ENCODE measurements around the gene HP1BP3. TPM values are rescaled to one million over a fixed set of nuclear protein-coding genes. Genes with fewer than 3 reads are reported as not detected.

HP1BP3 gene
- total and polyA plus RNA-seq, 7 donors: 54.6 to 269 (median 158) TPM

GRCh38 chr1:20727746-20728316, 59.3 kb downstream of the HP1BP3 start:
- intact Hi-C loops (cut with DNase I): no loop called here
- H3K36me3 ChIP-seq: no peaks in the 10 kb centered on the region
- 31 to 51% methylated on average over 13 of the region's 13 CpGs for WGBS, 2 donors
- no peak overlapping the region for H3K4me3 ChIP-seq
- peaks cover 8 to 27% (median 10%) of the 10 kb centered on the region in 3 donors for H3K27me3 ChIP-seq
- no peak overlapping the region for H3K27ac ChIP-seq
- TF ChIP-seq, protein P1, sequence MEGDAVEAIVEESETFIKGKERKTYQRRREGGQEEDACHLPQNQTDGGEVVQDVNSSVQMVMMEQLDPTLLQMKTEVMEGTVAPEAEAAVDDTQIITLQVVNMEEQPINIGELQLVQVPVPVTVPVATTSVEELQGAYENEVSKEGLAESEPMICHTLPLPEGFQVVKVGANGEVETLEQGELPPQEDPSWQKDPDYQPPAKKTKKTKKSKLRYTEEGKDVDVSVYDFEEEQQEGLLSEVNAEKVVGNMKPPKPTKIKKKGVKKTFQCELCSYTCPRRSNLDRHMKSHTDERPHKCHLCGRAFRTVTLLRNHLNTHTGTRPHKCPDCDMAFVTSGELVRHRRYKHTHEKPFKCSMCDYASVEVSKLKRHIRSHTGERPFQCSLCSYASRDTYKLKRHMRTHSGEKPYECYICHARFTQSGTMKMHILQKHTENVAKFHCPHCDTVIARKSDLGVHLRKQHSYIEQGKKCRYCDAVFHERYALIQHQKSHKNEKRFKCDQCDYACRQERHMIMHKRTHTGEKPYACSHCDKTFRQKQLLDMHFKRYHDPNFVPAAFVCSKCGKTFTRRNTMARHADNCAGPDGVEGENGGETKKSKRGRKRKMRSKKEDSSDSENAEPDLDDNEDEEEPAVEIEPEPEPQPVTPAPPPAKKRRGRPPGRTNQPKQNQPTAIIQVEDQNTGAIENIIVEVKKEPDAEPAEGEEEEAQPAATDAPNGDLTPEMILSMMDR (IDR thresholded peaks at IDR 0.05): no peak
- no peak for TF ChIP-seq POLR2A (IDR thresholded peaks at IDR 0.05)
- TF ChIP-seq POLR2AphosphoS5 (IDR thresholded peaks at IDR 0.05): no peak
- TF ChIP-seq EP300 (IDR thresholded peaks at IDR 0.05): no peak
- H3K9me3 ChIP-seq: no peaks in the 10 kb centered on the region
- peaks cover 0 to 17% (median 15%) of the 10 kb centered on the region in 4 donors for H3K4me1 ChIP-seq
- no peak for DNase-seq

DNA sequence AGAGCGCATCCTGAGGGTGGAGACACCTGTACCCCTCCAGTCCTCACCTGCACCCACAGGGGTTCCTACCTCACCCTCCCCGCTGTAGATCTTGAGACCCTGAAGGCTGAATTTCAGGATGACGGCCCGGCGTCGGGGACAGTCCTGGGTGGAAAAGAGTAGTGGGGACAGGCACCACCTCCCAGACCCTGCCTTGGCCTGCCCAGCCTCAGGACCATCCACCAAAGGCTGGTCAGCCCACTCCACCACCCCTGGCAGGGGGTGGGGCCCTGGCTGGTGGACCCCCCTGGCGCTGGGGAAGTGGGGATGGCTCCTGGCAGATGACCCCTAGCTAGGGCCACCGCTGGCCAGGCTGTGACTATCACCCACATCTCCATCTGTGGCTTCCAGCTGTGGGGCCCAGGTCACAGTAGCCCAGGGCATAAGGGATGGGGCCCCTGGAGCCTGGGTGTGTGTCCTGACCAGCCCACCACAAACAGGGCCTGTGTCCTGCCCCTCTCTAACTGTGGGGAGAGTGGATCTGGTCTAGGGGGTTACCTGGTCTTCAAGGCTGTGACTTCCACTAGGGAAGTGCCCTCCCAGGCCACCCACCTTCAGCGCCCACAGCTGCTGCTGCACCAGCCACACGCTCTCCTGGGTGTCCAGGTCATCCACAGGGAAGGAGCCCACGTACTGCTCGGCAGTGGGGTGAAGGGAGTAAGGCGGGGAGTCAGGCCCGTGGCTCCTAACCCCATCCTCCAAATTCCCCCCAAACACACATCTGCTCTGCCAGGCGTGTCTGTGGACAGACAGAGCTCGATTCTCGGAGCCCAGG, 60.0 kb downstream of the HP1BP3 start:
- TF ChIP-seq POLR2AphosphoS5 (IDR thresholded peaks at IDR 0.05) (no peak), EP300 (IDR thresholded peaks at IDR 0.05) (no peak), POLR2A (IDR thresholded peaks at IDR 0.05) (no peak)
- TF ChIP-seq, protein P1 (IDR thresholded peaks at IDR 0.05): no peak
- Histone ChIP-seq H3K27me3 (peaks cover 8 to 24% (median 10%) of the 10 kb centered on the region in 3 donors), H3K9me3 (no peaks in the 10 kb centered on the region), H3K4me1 (peaks cover 0 to 10% (median 8%) of the 10 kb centered on the region in 4 donors), H3K4me3 (no peak overlapping the region), H3K36me3 (no peaks in the 10 kb centered on the region), H3K27ac (no peak overlapping the region)
- intact Hi-C loops (cut with DNase I): no loop called here
- WGBS, 2 donors: 87 to 92% methylated on average over 17 of the region's 17 CpGs
- DNase-seq: peak; percentile 50

GRCh38 chr1:20726118-20726911, 60.8 kb downstream of the HP1BP3 start:
- intact Hi-C loops (cut with DNase I): no loop called here
- H3K4me1 ChIP-seq: peaks cover 0 to 2% (median 1%) of the 10 kb centered on the region in 4 donors
- H3K27ac ChIP-seq: no peak overlapping the region
- H3K9me3 ChIP-seq: no peaks in the 10 kb centered on the region
- H3K36me3 ChIP-seq: no peaks in the 10 kb centered on the region
- TF ChIP-seq POLR2AphosphoS5 (IDR thresholded peaks at IDR 0.05) (no peak), EP300 (IDR thresholded peaks at IDR 0.05) (no peak), POLR2A (IDR thresholded peaks at IDR 0.05) (no peak)
- TF ChIP-seq, protein P1 (IDR thresholded peaks at IDR 0.05): no peak
- peak; percentile 62 for DNase-seq
- 70 to 87% methylated on average over 25 of the region's 25 CpGs for WGBS, 2 donors
- H3K27me3 ChIP-seq: peaks cover 3 to 16% (median 4%) of the 10 kb centered on the region in 3 donors
- no peak overlapping the region for H3K4me3 ChIP-seq

DNA sequence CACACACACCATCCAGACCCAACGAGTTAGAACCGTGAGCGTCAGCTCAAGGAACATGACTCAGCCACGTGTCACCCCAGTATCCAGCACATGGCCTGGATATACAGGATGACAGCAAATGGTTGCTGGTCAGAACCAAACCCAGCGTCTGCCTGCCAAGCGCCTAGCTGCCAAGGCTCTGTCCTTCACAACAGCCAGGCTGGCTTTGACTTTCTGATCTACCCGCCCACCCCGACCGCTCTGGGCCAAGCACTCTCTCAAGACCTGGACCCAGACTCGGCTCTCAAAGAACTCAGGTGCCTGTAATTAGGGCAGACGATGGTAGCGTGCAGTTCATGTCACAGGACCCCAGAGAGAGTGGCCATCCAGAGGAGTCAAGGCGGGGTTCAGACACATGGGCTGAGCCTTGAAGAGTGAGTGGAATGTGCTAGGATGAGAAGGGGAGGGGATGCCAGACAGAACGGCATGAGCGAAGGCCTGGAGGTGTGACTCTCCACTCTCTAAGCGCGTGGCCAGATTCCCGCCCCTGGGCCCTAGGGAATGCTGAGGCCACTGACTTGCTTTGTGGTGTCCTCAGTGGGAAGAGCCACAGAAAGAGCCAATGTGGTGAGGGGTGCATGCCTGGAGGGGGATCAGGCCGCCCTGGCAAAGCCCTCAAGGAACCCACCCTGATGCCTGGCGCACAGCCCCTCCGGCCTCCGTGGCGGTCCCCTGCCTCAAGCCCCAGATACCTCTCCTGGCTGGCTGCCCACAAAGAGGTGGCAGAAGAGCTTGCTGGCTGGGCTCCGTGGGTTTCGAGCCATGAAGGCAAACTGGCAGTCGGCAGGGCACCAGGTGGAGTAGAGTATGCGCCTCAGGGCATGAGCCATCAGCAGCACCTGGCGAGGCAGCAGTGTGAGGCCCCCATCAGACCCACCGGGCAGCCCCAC, 61.7 kb downstream of the HP1BP3 start:
- peak; percentile 57 for DNase-seq
- Histone ChIP-seq H3K9me3 (no peaks in the 10 kb centered on the region), H3K36me3 (no peaks in the 10 kb centered on the region), H3K4me1 (no peaks in the 10 kb centered on the region), H3K27ac (no peak overlapping the region), H3K4me3 (no peak overlapping the region), H3K27me3 (peaks cover 0 to 7% (median 0%) of the 10 kb centered on the region in 3 donors)
- intact Hi-C loops (cut with DNase I): no loop called here
- TF ChIP-seq, protein P1 (IDR thresholded peaks at IDR 0.05): no peak
- TF ChIP-seq EP300 (IDR thresholded peaks at IDR 0.05) (no peak), POLR2A (IDR thresholded peaks at IDR 0.05) (no peak), POLR2AphosphoS5 (IDR thresholded peaks at IDR 0.05) (no peak)
- 71 to 84% methylated on average over 29 of the region's 29 CpGs for WGBS, 2 donors

Data from sigmoid colon (tissue), 7 donors.